Liver (tissue), 3 donors: ENCODE measurements around the gene NTMT1.

Experiments
- FOXA1 ChIP-seq: IDR thresholded peaks from 2 replicates; pipeline ENCODE4 v1.6.1; 2016; ENCODE audit warnings: antibody characterized with exemption
- GABPA ChIP-seq, 2 donors: IDR thresholded peaks in 1 of 2; conservative IDR thresholded peaks in 1 of 2; 2 replicates each; pipeline ENCODE4 v1.6.1; 2016; ENCODE audit warnings: antibody characterized with exemption in 2 of 2, mild to moderate bottlenecking in 1 of 2, moderate library complexity in 1 of 2
- RXRA ChIP-seq, 2 donors: IDR thresholded peaks; 2 replicates each; pipeline ENCODE4 v1.6.1; 2017 to 2018; ENCODE audit warnings: antibody characterized with exemption in 2 of 2, mild to moderate bottlenecking in 1 of 2
- TAF1 ChIP-seq: conservative IDR thresholded peaks from 2 replicates; pipeline ENCODE4 v1.6.1; 2016; ENCODE audit warnings: antibody characterized with exemption, mild to moderate bottlenecking
- TF ChIP-seq, protein P1 (sequence below): fragments of 150-350 bp; IDR thresholded peaks from 2 replicates; pipeline ENCODE4 v1.5.1; 2017; ENCODE audit warnings: improper control_type of control experiment, low read depth, low read length; ENCODE audit not compliant: missing input control
- TF ChIP-seq, protein P2 (sequence below): IDR thresholded peaks from 2 replicates; pipeline ENCODE4 v1.6.1; 2016; ENCODE audit warnings: antibody characterized with exemption, mild to moderate bottlenecking
- TF ChIP-seq, protein P3 (sequence below): IDR thresholded peaks from 2 replicates; pipeline ENCODE4 v1.6.1; 2016; ENCODE audit warnings: antibody characterized with exemption
- donor health status: healthy.
- donor health status: healthy.

DNA sequence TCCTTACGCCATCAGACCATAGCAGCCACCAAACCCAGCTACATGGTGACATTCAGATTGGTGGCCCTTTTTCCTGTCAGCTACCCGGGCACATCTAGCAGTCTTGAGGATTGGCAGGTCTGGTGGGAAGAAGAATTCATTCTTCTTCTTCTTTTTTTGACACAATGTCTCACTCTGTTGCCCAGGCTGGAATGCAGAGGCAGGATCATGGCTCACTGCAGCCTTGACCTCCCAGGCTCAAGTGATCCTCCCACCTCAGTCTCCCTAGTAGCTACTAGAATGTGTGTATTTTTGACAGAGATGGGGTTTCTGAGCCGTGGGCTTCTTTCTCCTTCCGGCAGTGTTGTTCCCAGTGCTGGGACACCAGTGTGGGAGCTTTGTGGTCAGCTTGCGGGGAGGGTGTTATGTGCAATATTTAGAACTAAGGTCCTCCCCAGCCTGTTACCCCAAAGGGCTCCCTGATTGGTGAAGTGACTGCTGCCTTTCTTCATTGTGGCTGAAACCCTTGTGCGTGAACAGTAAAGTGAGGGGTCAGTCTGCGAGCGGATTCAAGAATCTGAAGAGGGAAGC is 3.4 kb downstream of the NTMT1 start:
- TF ChIP-seq TAF1 (no peak), FOXA1 (no peak), RXRA (IDR thresholded peaks at IDR 0.05) (no peak), GABPA (IDR thresholded peaks at IDR 0.05 in 1 of 2, conservative IDR thresholded peaks at IDR 0.05 in 1 of 2) (no peak)
- TF ChIP-seq, protein P1, sequence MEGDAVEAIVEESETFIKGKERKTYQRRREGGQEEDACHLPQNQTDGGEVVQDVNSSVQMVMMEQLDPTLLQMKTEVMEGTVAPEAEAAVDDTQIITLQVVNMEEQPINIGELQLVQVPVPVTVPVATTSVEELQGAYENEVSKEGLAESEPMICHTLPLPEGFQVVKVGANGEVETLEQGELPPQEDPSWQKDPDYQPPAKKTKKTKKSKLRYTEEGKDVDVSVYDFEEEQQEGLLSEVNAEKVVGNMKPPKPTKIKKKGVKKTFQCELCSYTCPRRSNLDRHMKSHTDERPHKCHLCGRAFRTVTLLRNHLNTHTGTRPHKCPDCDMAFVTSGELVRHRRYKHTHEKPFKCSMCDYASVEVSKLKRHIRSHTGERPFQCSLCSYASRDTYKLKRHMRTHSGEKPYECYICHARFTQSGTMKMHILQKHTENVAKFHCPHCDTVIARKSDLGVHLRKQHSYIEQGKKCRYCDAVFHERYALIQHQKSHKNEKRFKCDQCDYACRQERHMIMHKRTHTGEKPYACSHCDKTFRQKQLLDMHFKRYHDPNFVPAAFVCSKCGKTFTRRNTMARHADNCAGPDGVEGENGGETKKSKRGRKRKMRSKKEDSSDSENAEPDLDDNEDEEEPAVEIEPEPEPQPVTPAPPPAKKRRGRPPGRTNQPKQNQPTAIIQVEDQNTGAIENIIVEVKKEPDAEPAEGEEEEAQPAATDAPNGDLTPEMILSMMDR: no peak
- TF ChIP-seq, protein P2, sequence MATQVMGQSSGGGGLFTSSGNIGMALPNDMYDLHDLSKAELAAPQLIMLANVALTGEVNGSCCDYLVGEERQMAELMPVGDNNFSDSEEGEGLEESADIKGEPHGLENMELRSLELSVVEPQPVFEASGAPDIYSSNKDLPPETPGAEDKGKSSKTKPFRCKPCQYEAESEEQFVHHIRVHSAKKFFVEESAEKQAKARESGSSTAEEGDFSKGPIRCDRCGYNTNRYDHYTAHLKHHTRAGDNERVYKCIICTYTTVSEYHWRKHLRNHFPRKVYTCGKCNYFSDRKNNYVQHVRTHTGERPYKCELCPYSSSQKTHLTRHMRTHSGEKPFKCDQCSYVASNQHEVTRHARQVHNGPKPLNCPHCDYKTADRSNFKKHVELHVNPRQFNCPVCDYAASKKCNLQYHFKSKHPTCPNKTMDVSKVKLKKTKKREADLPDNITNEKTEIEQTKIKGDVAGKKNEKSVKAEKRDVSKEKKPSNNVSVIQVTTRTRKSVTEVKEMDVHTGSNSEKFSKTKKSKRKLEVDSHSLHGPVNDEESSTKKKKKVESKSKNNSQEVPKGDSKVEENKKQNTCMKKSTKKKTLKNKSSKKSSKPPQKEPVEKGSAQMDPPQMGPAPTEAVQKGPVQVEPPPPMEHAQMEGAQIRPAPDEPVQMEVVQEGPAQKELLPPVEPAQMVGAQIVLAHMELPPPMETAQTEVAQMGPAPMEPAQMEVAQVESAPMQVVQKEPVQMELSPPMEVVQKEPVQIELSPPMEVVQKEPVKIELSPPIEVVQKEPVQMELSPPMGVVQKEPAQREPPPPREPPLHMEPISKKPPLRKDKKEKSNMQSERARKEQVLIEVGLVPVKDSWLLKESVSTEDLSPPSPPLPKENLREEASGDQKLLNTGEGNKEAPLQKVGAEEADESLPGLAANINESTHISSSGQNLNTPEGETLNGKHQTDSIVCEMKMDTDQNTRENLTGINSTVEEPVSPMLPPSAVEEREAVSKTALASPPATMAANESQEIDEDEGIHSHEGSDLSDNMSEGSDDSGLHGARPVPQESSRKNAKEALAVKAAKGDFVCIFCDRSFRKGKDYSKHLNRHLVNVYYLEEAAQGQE: no peak
- TF ChIP-seq, protein P3, sequence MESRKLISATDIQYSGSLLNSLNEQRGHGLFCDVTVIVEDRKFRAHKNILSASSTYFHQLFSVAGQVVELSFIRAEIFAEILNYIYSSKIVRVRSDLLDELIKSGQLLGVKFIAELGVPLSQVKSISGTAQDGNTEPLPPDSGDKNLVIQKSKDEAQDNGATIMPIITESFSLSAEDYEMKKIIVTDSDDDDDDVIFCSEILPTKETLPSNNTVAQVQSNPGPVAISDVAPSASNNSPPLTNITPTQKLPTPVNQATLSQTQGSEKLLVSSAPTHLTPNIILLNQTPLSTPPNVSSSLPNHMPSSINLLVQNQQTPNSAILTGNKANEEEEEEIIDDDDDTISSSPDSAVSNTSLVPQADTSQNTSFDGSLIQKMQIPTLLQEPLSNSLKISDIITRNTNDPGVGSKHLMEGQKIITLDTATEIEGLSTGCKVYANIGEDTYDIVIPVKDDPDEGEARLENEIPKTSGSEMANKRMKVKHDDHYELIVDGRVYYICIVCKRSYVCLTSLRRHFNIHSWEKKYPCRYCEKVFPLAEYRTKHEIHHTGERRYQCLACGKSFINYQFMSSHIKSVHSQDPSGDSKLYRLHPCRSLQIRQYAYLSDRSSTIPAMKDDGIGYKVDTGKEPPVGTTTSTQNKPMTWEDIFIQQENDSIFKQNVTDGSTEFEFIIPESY: no peak
